HG03135 (cell line): ENCODE data around the gene WNT3A.

Experiments used
- ATAC-seq: cut with Tn5 transposase; IDR thresholded peaks from one replicate; pipeline ENCODE4 v1.9.1; 2021; ENCODE audit warnings: mild to moderate bottlenecking, moderate library complexity; ENCODE audit not compliant: unreplicated experiment

The WNT3A gene

DNA sequence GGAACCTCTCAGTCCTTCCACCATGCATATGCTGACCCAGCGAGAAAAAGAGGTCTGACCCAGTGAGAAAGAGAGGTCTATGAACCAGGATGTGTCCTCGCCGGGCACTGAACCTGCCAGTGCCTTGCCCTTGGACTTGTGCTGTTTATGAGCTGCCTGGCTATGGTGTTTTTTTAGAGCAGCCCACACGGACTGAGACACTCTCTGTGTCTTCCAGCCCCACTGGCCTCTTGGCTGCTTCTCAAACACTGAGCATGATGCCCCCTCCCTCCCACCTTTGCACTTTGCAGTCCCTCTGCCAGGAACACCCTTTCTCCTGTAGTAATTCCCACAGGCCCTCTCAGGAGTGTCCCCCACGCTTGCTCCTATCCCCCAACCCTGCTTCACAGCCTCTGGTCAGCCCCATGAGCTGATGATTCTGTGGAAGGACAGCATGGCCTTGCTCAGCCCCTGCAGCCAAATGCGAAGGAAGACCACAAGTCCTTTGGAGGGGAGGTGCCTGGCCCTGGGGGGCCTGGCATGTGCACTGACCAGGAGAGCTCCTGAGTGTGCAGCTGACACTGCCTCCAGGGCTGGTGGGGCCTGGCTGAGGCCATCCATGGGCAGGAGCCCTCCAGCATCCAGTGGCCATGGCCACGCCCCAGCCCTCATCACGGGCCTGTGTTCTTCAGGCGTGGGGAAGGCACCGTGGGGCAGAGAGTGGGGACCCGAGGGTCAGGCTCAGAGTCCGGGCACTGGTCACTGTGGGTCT is 23.8 kb downstream of the WNT3A start:
- no peak for ATAC-seq

DNA sequence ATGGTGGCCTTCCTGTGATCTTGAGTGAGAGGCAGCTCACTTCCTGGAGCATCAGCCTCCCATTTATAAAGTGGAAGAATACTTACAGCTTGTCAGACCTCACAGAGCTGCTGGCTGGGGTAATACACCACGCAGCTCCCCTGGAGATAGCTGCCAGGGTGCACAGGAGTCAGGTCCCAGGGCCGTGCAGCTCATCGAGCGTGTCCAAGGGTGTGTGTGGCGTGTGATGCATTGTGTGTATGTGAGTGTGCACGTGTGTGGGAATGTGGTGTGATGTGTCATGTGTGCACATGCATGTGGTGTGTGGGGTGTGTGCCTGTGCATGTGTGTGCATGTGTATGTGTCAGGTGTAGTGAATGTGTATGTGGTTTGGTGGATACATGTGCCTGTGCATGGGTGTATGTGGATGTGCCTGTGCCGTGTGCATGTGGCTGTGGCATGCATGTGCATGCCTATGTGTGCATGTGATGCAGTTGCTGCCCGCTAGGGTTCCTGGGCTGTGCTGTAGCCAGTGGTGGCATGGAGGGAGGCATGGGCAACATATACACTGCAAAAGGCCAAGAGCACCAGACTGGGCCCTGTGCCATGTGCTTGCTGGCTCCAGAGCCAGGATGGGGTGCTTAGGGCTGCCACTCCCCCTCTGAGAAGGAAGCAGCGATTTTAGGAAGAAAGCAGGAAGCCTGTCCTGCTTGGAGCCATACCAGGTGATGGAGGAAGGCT is 24.6 kb downstream of the WNT3A start:
- ATAC-seq = no peak

DNA sequence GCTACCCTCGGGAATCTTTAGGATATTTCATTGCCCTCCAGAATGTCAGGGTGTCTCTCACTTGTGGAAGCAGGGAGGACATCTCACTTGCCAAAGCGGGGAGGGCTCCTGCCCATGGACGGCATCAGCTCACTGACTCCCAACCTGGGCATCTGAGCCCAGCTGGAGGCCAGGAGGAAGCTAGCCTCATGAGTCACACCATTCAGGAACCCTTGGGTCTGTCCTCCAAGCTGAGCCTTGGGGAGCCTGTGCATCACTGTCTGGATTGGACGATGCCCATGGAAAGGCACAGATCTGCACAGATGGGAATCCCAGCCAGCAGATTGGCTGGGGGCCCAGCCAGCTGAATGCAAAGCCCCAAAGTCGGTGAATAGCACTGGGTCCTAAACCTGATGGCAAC is 25.2 kb downstream of the WNT3A start:
- no peak for ATAC-seq

DNA sequence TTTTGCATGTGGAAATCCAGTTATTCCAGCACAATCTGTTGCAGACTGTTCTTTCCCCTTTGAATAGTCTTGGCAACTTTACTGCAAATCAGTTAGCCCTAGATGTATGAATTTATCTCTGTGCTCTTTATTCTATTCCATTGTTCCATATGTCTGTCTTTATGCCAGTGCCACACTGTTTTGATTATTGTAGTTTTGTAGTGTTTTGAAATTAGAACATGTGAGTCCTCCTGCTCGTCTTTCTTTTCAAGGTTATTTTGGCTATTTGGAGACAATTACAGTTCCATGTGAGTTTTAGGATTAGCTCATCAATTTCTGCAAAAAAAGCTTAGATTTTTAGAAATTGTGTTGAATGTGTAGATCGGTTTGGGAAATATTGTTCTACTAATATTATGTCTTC is 26.6 kb downstream of the WNT3A start:
- ATAC-seq = no peak

DNA sequence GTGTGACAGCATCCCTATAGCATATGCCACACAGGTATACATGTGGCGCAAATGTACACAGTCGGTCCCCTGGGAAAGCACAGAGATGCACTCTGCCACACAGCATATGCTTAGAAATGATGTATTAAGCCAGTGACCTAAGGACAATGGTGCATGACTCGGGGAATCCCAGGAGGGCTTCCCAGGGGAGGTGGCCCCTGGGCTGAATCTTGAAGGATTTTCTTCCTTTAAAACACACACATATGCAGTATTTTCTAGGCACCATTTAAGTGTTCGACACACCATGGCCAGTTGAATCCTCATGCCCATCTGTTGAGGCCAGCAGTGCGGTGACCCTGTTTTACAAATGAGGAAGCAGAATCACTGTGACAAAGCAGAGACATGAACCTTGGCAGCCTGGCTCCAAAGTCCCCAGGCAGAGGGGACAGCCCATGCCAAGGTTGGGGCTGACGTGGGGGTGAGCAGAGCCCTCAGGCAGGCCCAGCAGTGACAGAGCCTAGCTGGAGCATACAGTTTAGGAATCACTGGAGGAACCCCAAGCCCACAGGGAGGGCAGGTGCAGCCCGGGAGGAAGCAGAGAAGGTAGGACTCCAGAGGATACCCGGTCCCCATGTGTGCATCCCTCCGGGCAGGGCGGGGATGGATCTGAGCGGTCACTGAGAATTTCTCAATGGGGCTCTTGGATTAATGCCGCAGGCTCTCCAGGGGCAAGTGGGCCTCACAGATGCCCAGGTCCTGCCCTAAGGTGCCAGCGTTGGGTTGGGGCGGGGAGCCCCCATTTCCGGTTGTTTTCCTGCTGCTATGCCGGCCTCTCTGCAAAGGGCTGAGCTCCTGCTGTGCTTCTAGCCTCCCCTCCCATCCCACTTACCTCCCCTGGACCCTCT is 28.4 kb downstream of the WNT3A start:
- no peak for ATAC-seq

DNA sequence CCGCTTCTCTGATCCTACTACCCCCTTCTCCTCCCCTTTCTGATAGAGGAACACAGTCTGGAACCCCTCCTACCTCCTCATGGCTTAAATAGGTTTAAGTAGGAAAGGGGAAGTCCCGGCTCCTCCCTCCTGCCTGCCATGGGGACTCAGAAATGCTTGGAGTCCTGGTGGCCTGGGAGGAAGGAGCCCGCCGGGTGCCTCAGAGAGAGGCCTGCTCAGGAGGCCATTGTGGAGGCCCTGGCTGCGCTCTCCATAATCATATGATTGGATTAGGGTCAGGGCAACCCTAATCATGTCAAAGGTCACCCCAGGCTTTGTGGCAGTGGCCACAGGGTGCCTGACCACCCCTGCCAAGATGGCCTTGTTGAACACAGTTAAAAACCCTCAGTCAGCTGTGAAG is 29.0 kb downstream of the WNT3A start:
- ATAC-seq = no peak

DNA sequence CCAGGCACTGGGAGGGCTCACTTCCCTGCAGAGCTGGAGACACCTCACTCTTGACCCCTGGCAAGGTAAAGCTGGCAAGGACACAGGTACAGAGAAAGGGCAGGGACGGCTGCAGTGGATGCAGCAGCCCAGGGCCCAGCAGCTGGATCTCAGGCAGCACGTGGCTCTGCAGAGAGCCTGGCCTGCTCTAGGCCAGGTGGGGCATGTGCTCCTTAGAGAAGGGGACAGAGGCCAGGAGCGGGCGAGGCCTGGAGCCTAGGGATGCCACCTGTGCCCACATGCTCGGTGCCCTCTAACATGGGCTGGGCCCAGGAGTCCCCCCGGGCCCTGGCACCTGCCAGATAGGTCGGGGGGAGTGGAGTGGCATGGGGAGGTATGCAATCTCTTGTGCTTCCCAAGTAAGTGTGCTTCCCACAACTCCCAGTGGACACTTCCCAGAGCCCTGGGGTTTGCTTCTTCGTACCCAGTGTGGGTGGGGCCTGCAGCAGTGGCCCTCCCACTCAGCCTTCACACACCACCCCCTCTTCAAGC is 30.0 kb downstream of the WNT3A start:
- ATAC-seq = no peak

DNA sequence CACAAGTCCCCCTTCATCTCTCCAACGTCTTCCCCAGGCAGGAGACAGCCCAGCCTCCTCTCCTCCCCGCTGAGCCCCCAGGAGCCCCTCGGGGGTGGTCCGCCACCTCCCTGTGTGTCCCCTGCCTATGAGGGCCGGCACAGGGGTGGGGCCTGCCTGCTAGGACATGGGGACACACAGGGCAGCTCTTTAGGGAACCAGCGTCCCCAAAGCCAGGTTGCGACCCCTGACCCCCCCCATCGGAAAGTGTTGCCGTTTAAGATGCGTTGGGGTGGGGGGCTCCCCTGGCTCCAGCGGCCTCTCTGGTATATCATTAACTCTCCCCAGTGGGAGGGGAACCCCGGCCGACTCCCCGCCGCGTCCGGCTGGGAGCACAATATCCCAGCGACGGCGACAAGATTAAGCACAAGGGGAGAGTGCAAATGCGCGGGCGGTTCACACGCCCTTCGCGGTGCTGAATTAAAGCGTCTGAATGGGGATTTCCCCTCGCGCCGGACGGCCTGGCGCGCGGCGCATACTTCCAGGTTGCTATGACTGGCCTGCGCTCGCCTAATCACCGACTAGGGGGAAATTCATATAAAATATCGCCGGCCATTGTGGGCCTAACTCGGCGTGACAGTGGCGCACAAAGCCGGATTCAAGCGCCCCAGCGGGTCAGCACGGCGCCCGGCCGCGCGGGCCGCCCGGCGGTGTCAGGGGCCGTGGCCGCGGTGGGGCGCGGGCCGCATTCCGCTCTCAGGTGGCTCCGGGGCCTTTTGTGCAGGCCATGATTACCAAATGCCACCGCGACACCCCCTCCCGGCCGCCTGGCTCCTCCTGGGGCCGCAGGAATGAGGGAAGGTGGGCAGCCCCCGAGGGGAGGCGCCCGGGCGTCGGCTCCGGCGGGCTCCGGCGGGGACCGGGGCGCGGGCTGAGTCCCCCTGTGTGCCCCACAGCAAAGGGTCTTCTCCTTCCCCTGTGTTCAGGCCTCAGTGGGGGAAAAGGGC is 30.9 kb downstream of the WNT3A start:
- ATAC-seq = peak; percentile 90

DNA sequence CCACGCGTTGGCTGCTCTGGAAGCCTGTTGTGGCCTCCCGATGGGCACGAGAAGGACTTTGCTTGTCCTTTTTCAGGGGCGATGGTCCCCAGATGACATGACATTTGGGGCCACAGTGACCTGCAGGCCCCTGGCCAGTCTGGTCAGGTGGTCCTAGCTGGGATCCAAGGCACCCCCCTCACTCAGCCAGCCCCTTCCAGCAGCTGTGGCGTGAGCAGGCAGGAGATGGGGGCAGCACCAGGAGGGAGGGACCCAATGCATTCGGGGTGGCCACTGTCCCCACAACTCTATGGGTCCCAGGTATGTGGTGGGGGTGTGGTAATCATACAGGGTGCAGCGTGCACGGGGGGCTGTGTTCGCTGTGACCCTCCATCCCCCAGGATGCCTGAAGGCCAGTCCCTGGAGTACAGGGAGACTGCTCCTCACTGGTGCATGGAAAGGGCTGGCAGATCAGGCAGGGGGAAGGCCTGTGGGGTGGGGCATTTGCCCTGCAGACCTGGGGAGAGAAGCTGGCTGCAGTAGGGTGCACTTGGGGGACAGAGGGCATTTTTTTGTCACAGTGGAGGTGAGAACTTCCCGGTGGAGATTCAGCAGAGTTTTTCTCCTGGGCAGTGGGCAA is 31.7 kb downstream of the WNT3A start:
- ATAC-seq = no peak

DNA sequence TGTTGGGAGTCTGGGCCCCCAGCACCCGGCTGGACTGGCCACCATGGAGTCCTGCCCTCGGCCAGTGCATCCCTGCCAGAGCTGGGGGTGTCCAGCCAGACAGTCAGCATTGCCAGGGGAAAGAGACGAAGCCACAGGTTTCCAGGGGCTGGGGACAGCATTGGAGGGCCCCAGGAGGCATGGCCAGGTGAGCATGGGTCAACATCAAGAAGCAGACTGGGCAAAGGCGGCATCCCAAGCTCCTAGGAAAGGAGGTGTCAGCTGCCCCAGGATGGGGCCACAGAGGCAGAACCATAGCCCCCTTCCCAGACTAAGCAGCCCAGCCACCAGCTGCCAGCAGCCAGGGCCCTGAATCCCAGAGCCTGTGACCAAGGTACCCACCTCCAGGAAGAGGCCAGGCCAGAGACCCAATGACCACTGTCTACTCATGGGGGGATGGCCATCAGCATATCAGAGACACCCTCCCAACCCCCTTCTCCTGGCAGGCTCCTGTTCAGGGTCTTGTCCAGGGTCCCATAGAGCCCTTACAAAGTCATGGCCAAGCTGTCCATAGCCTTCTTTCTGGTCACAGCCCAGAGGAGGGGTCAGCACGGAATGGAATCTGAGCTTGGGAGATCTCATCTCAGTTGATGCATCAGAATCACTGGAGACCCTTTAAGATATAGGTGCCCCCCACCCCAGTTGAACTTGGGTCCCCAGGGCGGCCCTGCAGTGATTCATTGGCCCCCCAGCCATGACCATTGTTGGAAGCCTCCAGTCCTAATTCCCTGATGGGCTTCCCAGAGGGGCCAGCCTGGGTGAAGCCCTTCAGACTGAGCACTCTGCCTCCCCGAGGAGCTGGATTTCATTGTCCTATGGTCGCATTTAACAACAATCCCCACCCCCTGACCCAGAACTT is 32.5 kb downstream of the WNT3A start:
- no peak for ATAC-seq

DNA sequence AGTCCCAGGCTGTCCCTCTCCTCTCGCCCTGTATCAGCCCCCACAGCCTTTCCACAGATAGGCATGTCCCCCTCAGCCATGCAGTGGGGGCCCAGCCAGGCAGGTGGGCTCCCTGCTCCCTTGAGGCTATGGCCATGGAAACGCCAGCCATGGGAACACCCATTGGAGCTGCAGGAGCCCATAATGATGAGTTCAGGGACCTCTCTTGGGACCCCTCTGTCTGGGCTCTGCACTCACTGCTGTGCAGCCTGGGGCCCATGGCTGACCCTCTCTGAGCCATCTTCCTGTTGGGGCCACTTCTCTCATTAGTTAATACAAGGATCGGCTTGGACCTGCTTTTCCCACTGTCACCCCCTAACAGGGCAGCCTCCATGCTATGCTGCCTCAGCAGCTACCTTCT is 33.2 kb downstream of the WNT3A start:
- ATAC-seq = no peak

DNA sequence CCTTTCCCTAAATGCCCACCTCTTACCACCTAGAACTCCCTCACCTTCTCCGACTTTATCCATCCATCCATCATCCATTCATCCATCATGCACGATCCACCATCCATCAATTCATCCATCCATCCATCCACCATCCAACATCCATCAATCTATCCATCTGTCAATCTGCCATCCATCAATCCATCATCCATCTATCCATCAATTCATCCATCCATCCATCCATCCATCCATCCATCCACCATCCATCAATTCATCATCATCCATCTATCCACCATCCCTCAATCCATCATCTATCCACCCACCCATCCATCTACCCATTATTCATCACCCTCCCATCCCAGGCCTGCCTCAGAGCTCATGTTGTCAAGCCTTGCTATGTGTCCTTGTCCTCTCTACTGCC is 34.5 kb downstream of the WNT3A start:
- no peak for ATAC-seq

DNA sequence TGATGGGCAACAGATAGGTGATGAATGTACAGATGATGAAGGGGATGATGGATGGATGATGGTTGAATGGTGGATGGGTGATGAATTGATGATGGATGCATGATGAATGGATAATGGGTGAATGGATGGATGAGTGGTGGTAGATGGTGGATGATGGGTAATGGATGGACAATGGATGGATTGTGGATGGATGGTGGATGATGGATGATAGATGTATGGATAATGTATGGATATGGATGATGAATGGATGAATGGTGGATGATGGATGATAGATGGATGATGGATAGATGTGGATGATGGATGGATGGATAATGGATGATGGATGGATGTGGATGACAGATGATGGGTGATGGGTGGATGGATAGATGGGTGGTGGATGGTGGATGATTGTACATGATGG is 35.7 kb downstream of the WNT3A start:
- no peak for ATAC-seq

DNA sequence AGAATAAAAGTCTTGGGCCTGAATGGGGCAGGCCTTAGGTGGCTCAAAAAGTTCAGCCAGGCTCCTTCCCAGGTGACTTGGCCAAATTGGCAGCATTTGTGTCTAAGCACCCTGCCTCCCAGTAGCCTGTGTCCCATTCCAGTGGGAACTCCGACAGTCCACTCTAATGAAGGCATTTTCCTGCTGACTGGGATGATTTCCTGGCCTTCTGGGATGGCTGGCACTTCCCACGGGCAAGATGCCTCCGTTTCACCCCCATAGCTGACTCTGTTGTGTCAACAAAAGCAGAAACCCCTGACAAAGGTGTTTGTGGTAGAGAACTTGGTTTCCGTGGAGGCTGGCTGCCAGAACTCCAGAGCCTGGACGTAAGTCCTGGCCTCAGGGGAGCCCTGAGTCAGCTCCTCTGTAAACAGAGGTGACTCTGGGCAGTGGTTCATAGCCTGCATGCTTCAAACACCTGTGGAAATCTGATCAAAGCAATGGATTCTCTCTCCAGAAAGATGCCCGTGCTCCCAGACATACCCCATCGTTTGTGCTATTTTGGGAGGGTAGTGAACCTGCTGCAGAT is 36.6 kb downstream of the WNT3A start:
- no peak for ATAC-seq

DNA sequence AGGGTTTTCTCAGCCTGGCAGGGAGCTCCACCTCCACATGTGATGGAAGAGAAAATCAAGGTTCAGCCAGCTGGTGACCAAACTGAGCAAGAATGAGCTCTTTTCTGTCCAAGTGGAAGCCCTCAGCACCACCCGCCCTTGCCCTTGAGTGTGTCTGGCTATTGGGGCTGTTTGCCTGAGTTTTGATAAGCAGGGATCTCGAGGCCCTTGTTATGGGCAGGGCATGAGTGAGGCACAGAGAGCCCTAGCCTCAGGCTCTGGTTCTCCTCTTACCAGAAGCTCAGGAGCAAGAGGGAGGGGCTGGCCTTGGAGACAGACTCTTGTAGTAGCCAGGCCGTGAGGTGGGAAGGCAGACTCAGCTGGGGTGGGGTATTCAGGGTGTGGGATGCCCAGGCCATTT is 38.2 kb downstream of the WNT3A start:
- no peak for ATAC-seq

DNA sequence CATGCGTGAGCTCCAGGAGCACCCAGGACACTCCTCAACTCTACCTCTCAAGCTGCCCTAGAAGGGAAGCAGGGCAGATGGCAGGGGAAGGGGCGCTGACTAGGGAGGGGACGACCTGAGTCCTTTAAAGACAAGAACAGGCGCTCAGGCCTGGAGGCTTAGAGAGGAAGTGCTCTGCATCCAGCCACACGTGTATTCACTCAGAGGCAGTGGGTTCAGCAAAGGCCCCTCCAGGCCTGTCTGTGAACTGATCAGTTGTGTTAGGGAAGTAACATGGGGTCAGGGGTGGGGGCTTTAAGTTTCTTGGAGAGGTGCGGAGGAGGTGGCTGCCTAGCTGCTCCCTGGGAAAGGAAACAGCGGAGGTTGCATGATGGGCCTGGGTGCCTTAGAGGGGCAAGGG is 38.6 kb downstream of the WNT3A start:
- no peak for ATAC-seq

DNA sequence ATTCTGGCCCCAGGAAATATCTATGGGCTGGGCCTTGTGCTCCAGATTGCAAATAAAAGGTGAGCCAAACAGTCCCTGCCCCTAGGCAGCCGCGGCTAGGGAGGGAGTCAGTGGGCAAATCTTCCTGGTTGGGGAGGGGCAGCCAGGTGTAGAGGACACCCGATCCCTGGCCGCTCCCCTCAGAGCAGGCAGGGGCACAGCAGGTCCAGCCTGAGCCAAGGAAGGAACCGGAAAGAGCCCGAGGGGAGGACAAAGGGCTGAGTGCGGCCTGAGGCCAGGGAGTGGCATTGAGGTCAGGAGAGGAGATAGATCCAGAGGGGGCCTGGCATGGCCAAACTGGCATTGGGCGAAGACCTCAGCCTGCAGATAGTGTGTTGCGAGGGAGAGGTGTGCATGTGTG is 39.1 kb downstream of the WNT3A start:
- no peak for ATAC-seq

DNA sequence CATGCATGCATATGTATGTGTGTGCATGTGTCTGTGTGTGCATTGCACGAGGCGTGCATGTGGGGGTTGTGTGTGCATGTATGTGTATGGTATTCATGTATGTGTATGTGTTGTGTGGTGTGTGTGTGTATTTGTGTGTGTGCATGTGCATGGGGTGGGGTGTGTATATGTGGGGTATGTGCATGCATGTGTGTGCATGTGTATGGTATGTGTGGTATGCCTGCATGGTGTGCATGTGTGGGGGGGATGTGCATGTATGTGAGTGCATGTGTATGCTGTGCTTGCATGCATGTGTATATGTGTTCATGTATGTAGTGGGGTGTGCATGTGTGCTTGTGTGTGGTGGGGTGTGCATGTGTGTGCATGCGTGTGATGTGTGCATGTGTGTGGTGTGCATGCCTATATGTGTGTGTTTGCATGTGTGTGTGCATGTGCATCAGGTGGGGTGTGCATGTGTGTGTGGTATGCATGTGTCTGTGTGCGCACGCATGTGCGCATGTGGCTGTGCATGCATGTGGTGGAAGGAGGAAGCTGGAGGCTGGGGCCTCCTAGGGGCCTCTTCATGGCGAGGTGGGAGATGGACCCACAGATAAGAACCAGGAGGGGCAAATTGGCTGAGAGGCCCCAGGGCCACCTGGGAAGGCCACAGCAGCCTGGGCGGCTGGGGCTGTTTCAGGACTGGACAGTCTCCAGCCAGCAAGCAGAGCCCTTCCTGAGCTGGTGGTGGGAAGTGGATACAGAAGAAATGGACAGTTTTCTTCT is 39.8 kb downstream of the WNT3A start:
- no peak for ATAC-seq
